HG03442 (cell line): ENCODE data around the gene EIF2S3.

ENCODE experiments used
- ATAC-seq: cut with Tn5 transposase; IDR thresholded peaks from one replicate; pipeline ENCODE4 v1.9.1; 2021; ENCODE audit warnings: mild to moderate bottlenecking, moderate library complexity; ENCODE audit not compliant: unreplicated experiment

Gene EIF2S3

GRCh38 chrX:24125028-24125612 lies 70.4 kb downstream of the EIF2S3 start:
- no peak for ATAC-seq
